ENCODE results near the gene THY1.
"Not testable (repeated sequence)": the region's sequence is repeated elsewhere in the genome, so short reads cannot be mapped to it uniquely, and the experiment has no call there.

THY1 gene

GRCh38 chr11:119445379-119445778 lies 22.4 kb upstream of the THY1 start:
- no peak for DNase-seq

GRCh38 chr11:119441898-119442243 lies 18.9 kb upstream of the THY1 start:
- no peak for DNase-seq

DNA sequence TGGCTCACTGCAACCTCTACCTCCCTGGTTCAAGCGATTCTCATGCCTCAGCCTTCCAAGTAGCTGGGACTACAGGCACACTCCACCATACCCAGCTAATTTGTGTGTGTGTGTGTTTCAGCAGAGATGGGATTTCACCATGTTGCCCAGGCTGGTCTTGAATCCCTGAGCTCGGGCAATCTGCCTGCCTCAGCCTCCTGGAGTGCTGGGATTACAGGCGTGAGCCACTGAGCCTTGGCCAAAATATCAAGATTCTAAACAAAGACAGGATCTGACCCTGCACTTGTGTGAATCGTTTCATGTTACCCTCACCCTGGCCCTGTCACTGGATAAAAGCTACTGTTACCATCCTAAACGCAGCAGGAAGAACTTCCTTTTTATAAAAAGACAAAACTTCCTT lies 15.6 kb upstream of the THY1 start:
- no peak for DNase-seq

DNA sequence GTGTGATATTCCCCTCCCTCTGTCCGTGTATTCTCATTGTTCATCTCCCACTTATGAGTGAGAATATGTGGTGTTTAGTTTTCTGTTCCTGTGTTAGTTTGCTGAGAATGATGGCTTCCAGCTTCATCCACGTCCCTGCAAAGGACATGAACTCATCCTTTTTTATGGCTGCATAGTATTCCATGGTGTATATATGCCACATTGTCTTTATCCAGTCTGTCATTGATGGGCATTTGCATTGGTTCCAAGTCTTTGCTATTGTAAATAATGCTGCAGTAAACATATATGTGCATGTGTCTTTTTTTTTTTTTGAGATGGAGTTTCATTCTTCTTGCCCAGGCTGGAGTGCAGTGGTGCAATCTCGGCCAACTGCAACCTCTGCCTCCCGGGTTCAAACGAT lies 14.5 kb upstream of the THY1 start:
- DNase-seq: not testable (repeated sequence)

DNA sequence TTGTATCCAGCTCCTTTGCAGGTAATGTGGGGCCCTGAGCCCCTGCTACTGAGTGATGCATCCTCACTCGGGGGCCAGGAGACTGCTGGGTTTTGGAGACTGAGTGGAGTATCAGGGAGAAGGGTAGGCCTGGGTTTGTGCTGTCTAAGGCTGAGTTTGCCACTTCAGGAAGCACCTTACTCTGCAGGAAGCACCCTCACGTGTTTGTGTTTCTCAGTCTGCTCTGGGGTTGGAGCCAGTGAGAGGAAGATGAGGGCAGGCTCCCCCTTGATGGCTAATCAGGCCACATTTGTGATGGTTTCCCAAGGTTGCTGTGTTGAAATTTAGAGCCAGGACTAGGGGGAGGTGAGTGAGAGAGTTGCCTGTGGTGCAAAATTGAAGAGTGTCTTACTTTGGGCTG lies 13.7 kb upstream of the THY1 start:
- DNase-seq: no peak

- DNase-seq: no peak
Measured at GRCh38 chr11:119436093-119436492, 13.1 kb upstream of the THY1 start.

DNA sequence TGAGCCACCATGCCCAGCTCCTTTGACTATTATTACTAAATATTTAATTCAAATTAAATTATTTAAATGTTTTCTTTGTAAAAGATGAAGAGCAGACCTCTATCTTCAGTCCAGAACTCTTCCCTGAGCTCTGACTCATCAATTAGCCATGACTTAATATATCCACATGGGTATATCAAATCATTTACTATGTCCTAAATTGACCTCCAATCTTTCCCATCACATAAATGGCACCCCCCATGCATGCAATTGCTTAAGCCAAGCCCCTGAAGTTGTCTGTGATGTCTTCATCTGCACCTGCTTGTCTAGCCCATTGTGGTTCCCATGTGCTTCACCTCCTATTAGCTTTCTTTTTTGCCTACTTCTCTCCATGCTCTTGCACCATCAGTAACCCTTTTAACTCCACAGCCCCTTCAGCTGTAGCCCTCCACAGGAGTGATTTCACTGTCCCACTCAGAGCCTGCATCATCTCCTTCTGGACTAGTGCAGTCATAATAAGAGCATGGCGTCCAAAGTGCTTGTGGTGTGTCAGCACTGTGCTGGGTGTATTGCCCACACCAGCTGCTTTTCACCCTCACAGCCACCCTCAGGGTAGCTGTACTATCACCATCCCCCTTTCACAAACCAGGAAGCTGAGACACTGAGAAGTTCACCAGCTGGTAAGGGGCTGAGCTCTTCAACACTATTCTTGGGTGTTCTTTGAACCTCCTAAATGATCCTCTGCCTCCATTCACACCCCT lies 11.8 kb upstream of the THY1 start:
- no peak for DNase-seq

- no peak for DNase-seq
Measured at GRCh38 chr11:119433358-119433725, 10.4 kb upstream of the THY1 start.

DNA sequence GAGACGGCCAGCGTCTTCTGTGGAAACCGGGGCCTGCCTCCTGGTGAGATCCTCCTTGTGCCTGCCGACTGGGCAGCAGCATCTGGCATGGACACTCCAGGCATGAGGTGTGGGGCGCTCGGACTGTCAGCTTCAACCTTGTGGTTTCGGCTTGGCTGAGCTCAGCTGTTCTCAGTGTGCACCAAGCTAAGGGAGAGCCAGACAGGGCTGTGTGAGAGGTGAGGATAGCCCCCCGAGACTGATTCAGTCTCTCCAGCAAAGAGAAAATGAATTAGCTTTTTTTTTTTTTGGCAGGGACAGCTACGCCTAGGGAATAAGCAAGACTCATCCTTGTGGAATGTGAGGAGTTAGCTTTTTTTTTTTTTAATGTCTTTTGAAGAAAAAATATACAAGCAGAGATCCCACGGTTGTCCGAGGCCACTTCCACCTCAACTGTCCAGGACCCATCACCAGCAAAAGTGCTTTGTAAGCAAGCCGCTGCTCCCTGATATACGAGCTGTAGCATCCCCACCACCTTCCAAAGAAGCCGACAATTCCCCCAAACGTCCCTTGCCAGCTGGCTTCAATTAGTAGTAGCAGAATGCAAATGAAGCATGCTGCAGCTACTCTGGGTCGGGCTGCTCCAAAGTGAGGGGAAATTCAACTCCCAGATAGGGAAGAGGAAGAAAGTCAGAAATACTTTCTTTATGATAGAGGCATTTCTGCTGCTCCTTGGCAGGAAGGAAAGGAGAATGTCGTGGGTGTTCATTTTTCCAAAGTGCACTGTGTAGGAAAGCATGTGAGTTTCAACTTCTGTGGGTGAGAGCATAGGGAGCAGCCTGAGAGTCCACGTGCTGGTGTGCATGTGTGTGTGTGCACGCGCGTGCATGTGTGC lies 9.7 kb upstream of the THY1 start:
- no peak for DNase-seq

- DNase-seq: no peak
Measured at GRCh38 chr11:119431523-119431922, 8.6 kb upstream of the THY1 start.

DNA sequence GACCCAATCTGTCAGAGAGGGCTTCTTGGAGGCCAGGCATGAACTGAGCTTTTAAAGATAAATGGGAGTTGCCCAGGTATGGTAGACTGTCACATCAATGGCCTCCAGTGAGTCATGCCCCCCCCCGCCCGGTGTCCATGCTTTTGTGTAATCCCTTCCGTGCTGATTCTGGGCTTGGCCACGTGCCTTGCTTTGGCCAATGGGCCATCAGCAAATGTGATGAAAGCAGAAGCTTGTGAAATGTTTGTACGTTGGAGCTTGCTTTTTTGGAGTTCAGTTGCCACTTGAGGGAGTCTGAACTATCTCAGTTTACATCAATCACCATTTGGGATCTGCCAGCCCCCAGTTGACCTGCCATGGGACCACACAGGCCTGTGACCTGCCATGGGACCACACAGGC lies 4.3 kb upstream of the THY1 start:
- no peak for DNase-seq

- DNase-seq: no peak
Measured at GRCh38 chr11:119426142-119426541, 3.2 kb upstream of the THY1 start.

GRCh38 chr11:119424775-119425174 lies 1.8 kb upstream of the THY1 start:
- DNase-seq: no peak

- no peak for DNase-seq
Measured at GRCh38 chr11:119424276-119424675, 1.3 kb upstream of the THY1 start.

GRCh38 chr11:119423509-119424254 lies 710 bp upstream of the THY1 start:
- no peak for DNase-seq

DNA sequence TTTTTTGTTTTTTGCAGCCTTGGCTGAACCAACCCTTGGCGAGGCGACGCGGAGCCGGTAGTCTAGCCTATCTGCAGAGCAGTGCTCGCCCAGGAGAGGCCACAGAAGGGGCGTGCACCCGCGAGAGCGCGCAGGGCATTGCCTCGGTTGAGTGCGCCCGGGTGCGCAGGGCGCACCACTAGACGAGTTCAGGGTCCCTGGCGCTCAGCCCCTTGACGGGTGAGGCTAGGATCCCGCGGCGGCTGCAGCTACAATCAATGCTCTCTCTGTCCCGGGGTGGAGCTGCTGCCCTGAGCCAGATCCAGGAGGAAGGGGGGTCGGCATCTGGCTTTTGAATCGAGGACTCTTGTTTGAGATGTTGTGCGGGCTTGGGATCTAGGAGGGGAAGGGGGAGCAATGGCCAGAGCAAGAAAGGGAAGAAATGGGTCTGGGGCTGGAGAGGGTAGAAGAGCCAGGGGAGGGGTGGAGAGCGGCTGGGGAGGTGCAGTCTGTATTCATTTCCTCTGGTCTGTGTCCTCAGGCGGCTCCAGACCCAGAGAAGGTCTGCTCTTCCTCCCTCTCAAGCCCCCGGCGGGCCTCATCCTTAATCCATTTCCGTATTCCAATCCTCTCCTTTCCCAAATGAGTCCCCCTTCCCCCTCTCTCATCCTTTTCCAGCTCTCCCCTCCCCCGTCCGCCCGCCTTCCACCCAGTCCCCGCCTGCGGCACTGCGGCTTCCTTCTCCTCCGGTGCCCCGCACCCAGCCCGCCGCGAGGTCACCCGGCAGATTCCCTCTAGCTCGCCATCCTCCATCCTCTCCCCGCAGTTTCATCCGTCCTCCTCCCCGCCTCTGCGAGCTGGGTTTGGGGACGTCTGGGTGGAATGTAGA lies 797 bp downstream of the THY1 start:
- DNase-seq: no peak

GRCh38 chr11:119421351-119421750 lies 1.6 kb downstream of the THY1 start:
- DNase-seq: no peak

DNA sequence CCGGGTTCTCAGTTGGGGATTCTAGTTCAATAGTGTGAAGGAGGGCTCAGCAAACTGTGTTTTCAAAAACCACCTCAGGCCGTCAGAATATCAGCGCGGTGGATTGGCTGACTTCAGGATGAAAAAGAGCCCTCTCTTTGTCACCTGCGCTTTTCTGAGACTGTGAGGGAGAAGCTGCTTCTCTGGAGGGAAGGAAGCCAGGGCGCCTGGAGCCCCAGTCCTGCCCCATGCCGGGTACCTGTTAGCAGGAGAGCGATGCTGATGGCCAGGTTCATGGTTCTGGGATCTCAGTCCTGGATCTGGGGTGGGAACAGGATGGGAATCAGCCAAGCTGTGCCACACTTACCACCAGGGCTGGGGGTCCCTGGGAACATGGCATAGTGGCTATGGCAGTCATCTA lies 2.3 kb downstream of the THY1 start:
- DNase-seq: no peak

DNA sequence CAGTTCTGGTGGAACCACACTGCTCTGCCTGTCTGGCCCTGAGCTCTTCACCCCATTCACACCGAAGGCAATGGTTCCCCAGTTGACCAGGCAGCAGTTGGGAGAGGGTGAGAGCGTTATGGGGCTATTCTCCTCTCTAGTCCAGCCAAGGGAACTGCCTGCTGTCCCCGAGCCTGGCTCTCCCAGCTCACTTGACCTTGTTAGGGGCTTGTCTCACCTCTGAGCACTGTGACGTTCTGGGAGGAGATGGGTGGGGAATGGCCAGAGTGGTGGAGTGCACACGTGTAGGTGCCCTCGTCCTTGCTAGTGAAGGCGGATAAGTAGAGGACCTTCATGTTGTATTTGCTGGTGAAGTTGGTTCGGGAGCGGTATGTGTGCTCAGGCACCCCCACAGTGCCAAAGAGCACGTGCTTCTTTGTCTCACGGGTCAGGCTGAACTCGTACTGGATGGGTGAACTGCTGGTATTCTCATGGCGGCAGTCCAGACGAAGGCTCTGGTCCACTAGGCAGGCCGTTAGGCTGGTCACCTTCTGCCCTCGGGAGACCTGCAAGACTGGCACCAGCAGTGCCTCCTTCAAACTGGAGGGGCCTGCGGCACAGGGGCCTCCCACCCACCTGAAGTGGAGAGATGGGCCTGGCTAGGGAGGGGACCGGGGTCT lies 3.0 kb downstream of the THY1 start:
- DNase-seq: no peak

GRCh38 chr11:119419246-119419645 lies 3.7 kb downstream of the THY1 start:
- DNase-seq: no peak

- no peak for DNase-seq
Measured at GRCh38 chr11:119418759-119419158, 4.2 kb downstream of the THY1 start.

All from GF-D8 (cell line).